Erythroblast (primary cell): Measurements from ENCODE around the gene MAD1L1.

Experiments used
- GATA1 ChIP-seq: IDR thresholded peaks from 2 replicates; pipeline ENCODE4 v1.6.1; 2011; ENCODE audit warnings: low read depth, mild to moderate bottlenecking, control low read depth, low read length, moderate library complexity
- POLR2A ChIP-seq: IDR thresholded peaks from 2 replicates; pipeline ENCODE4 v1.6.1; 2011; ENCODE audit warnings: mild to moderate bottlenecking, low read length

DNA sequence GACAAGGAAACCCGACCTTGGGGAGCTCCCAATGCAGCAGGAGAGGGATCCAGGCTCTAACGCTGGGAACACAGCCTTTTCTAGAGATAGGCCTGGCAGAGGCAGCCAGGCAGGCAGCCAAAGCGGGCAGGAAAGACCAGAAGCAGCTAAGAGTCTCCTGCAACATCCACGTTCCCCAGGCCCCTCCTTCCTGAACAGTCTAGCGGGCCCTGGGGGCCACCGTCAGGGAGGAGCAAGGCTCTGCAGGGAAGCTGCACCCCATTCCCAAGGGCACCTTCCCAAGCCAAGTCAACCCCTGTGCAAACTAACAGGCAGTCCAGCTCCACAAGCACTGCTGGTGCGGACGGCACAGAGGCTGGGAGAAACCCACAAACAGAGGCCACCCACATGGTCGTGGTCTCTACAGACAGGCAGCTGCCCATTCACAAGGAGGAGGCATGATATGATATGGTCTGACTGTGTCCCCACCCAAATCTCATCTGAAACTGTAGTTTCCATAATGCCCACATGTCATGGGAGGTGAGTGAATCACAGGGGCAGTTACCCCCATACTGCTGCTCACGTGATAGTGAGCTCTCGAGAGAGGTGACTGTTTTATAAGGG is 115.7 kb downstream of the MAD1L1 start:
- TF ChIP-seq POLR2A (no peak), GATA1 (no peak)
